ENCODE results near the gene SLC12A7.
"Not testable (repeated sequence)": the region's sequence is repeated elsewhere in the genome, so short reads cannot be mapped to it uniquely, and the experiment has no call there.

SLC12A7 gene

GRCh38 chr5:1108865-1109174 lies 3.0 kb downstream of the SLC12A7 start:
- peak; percentile 26 for DNase-seq

- DNase-seq, result no peak
Observed at GRCh38 chr5:1108023-1108864, 3.6 kb downstream of the SLC12A7 start.

- DNase-seq, result no peak
Observed at GRCh38 chr5:1107167-1108022, 4.5 kb downstream of the SLC12A7 start.

GRCh38 chr5:1106385-1107166 lies 5.3 kb downstream of the SLC12A7 start:
- no peak for DNase-seq

GRCh38 chr5:1105350-1106265 lies 6.3 kb downstream of the SLC12A7 start:
- DNase-seq, result no peak

GRCh38 chr5:1104327-1105006 lies 7.4 kb downstream of the SLC12A7 start:
- no peak for DNase-seq

GRCh38 chr5:1103505-1104326 lies 8.1 kb downstream of the SLC12A7 start:
- peak; percentile 27 for DNase-seq

GRCh38 chr5:1103093-1103492 lies 8.8 kb downstream of the SLC12A7 start:
- no peak for DNase-seq

GRCh38 chr5:1101961-1102713 lies 9.7 kb downstream of the SLC12A7 start:
- no peak for DNase-seq

- no peak for DNase-seq
Observed at GRCh38 chr5:1100664-1101574, 10.9 kb downstream of the SLC12A7 start.

- no peak for DNase-seq
Observed at GRCh38 chr5:1099926-1100663, 11.8 kb downstream of the SLC12A7 start.

- no peak for DNase-seq
Observed at GRCh38 chr5:1098986-1099597, 12.8 kb downstream of the SLC12A7 start.

GRCh38 chr5:1097988-1098385 lies 13.9 kb downstream of the SLC12A7 start:
- not testable (repeated sequence) for DNase-seq

GRCh38 chr5:1097381-1097987 lies 14.4 kb downstream of the SLC12A7 start:
- no peak for DNase-seq

- no peak for DNase-seq
Observed at GRCh38 chr5:1096838-1097237, 15.0 kb downstream of the SLC12A7 start.

- no peak for DNase-seq
Observed at GRCh38 chr5:1095990-1096363, 15.9 kb downstream of the SLC12A7 start.

Data from midbrain (tissue), 1 donor.